K562 (cell line): ENCODE data around the gene RAP1GAP2. TPM values are rescaled to one million over a fixed set of nuclear protein-coding genes. Genes with fewer than 3 reads are reported as not detected.

Experiments used
- CLOCK ChIP-seq: fragments of 250-450 bp; sonication (Bioruptor Pico); IDR thresholded peaks from 2 replicates; pipeline ENCODE4 v1.4.0; 2020; ENCODE audit warnings: mild to moderate bottlenecking, moderate library complexity, borderline replicate concordance
- KDM5B ChIP-seq: fragments of 200-600 bp; sonication (generic); IDR thresholded peaks from 2 replicates; pipeline ENCODE4 v1.6.1; 2012; ENCODE audit warnings: low read depth, mild to moderate bottlenecking, moderate library complexity, low read length, control low read depth, inconsistent platforms; ENCODE audit not compliant: insufficient replicate concordance
- NFIC ChIP-seq: fragments of 450-650 bp; IDR thresholded peaks from 2 replicates; pipeline ENCODE4 v1.6.1; 2017; ENCODE audit warnings: mild to moderate bottlenecking, inconsistent platforms
- RBM14 ChIP-seq: fragments of 200-400 bp; formaldehyde crosslinking; IDR thresholded peaks from 2 replicates; pipeline ENCODE4 v1.6.1; 2018; ENCODE audit warnings: low read depth, mild to moderate bottlenecking, low read length, moderate library complexity, borderline replicate concordance; ENCODE audit not compliant: insufficient read depth
- ZNF224 ChIP-seq: sonication (generic); formaldehyde crosslinking; IDR thresholded peaks from 2 replicates; pipeline ENCODE4 v1.8.0; 2022; ENCODE audit warnings: mild to moderate bottlenecking, missing genetic modification reagents
- polyA plus RNA-seq, 8 experiments: library from polyadenylated mRNA; depleted of rRNA in 4 of 8; stranded (reverse) in 5 of 8; unstranded in 3 of 8; fragments of >200 nt; fragmentation: Nextera tagmentation in 2 of 8; fragmentation: Illumina TruSeq in 1 of 8; extraction: Ambion mirVana in 2 of 8; extraction: Trizol in 1 of 8; gene quantifications; 2 replicates each; pipeline versions ENCODE4 v1.2.1 to v1.2.3, GENCODE V29; 2011 to 2014; ENCODE audit warnings: inconsistent platforms in 1 of 8, missing spikeins in 1 of 8
- total RNA-seq, 7 experiments: library from RNA; depleted of rRNA in 6 of 7; stranded (reverse); fragments of >200 nt in 6 of 7; fragmentation: Illumina TruSeq in 2 of 7; extraction: Trizol in 2 of 7; gene quantifications; 2 replicates each; pipeline versions ENCODE4 v1.2.1 to v1.2.3, GENCODE V29; 2011 to 2021; ENCODE audit warnings: low replicate concordance in 1 of 7
- TF ChIP-seq, protein P1 (sequence below): fragments of 450-650 bp; IDR thresholded peaks from 2 replicates; pipeline ENCODE4 v1.6.1; 2014; ENCODE audit warnings: low read depth, mild to moderate bottlenecking, moderate library complexity, borderline replicate concordance

RAP1GAP2 gene
- total and polyA plus RNA-seq, 9 of the 15 experiments (the other 6 are each of a cell fraction or from before 2014, with no cell fraction given): 0.01 to 1.3 (median 0.42) TPM; not detected in 1

- TF ChIP-seq CLOCK (CRISPR knock-in tag) (no peak), NFIC (no peak), KDM5B (no peak), RBM14 (no peak), ZNF224 (CRISPR knock-in tag) (no peak)
- TF ChIP-seq, protein P1, sequence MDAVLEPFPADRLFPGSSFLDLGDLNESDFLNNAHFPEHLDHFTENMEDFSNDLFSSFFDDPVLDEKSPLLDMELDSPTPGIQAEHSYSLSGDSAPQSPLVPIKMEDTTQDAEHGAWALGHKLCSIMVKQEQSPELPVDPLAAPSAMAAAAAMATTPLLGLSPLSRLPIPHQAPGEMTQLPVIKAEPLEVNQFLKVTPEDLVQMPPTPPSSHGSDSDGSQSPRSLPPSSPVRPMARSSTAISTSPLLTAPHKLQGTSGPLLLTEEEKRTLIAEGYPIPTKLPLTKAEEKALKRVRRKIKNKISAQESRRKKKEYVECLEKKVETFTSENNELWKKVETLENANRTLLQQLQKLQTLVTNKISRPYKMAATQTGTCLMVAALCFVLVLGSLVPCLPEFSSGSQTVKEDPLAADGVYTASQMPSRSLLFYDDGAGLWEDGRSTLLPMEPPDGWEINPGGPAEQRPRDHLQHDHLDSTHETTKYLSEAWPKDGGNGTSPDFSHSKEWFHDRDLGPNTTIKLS: no peak
Measured at GRCh38 chr17:2995886-2996809, 199.9 kb downstream of the RAP1GAP2 start (continued).
